Stimulated activated CD4-positive, alpha-beta T cell treated with anti-CD3 and anti-CD28 coated beads, Interleukin-15, amount 100 ng/mL, for 24 hours (primary cell): ENCODE data around the gene STIM1.

Experiments used
- DNase-seq: peaks from one replicate; pipeline ENCODE4 v3.0.0-alpha.2; 2020

The STIM1 gene

GRCh38 chr11:3925513-3925912 lies 70.0 kb downstream of the STIM1 start:
- no peak for DNase-seq

GRCh38 chr11:3926458-3927095 lies 71.1 kb downstream of the STIM1 start:
- DNase-seq, result no peak

- no peak for DNase-seq
Observed at GRCh38 chr11:3927129-3927796, 71.8 kb downstream of the STIM1 start.

- DNase-seq, result no peak
Observed at GRCh38 chr11:3929232-3929631, 73.8 kb downstream of the STIM1 start.

GRCh38 chr11:3929649-3930048 lies 74.2 kb downstream of the STIM1 start:
- DNase-seq, result no peak

GRCh38 chr11:3932698-3933097 lies 77.2 kb downstream of the STIM1 start:
- no peak for DNase-seq

- no peak for DNase-seq
Observed at GRCh38 chr11:3933165-3933628, 77.7 kb downstream of the STIM1 start.

GRCh38 chr11:3934658-3935057 lies 79.2 kb downstream of the STIM1 start:
- no peak for DNase-seq

GRCh38 chr11:3936517-3936916 lies 81.1 kb downstream of the STIM1 start:
- DNase-seq, result no peak

GRCh38 chr11:3939211-3939610 lies 83.7 kb downstream of the STIM1 start:
- DNase-seq, result no peak

- DNase-seq, result no peak
Observed at GRCh38 chr11:3939651-3940190, 84.3 kb downstream of the STIM1 start.

- no peak for DNase-seq
Observed at GRCh38 chr11:3942160-3942955, 86.9 kb downstream of the STIM1 start.

GRCh38 chr11:3942956-3943497 lies 87.6 kb downstream of the STIM1 start:
- no peak for DNase-seq

GRCh38 chr11:3944198-3944597 lies 88.7 kb downstream of the STIM1 start:
- no peak for DNase-seq

- no peak for DNase-seq
Observed at GRCh38 chr11:3946455-3947017, 91.1 kb downstream of the STIM1 start.

- DNase-seq, result peak; percentile 31
Observed at GRCh38 chr11:3947061-3947460, 91.6 kb downstream of the STIM1 start.

- DNase-seq, result peak; percentile 28
Observed at GRCh38 chr11:3949125-3949524, 93.7 kb downstream of the STIM1 start.

GRCh38 chr11:3950996-3951660 lies 95.7 kb downstream of the STIM1 start:
- DNase-seq, result no peak

GRCh38 chr11:3952715-3953114 lies 97.3 kb downstream of the STIM1 start:
- no peak for DNase-seq

- no peak for DNase-seq
Observed at GRCh38 chr11:3953327-3953726, 97.9 kb downstream of the STIM1 start.

- DNase-seq, result no peak
Observed at GRCh38 chr11:3954448-3955298, 99.2 kb downstream of the STIM1 start.
